Choroid plexus epithelial cell (primary cell): ENCODE measurements around the gene PRKD3.

Experiments used
- DNase-seq: peaks from one replicate; pipeline ENCODE4 v3.0.0-alpha.2; 2010; ENCODE audit warnings: low read depth
- H3K4me3 ChIP-seq: 2 replicates; pipeline ENCODE4 v1.5.1; 2011; ENCODE audit warnings: low read depth, mild to moderate bottlenecking, control low read depth, low read length, moderate library complexity
- CTCF ChIP-seq: conservative IDR thresholded peaks from 2 replicates; pipeline ENCODE4 v1.5.1; 2011; ENCODE audit warnings: low read depth, mild to moderate bottlenecking, control low read depth, inconsistent platforms, low read length, moderate library complexity

PRKD3 gene

GRCh38 chr2:37364351-37364750 lies 39.7 kb upstream of the PRKD3 start:
- TF ChIP-seq CTCF: no peak
- H3K4me3 ChIP-seq: no peak overlapping the region
- DNase-seq: no peak

DNA sequence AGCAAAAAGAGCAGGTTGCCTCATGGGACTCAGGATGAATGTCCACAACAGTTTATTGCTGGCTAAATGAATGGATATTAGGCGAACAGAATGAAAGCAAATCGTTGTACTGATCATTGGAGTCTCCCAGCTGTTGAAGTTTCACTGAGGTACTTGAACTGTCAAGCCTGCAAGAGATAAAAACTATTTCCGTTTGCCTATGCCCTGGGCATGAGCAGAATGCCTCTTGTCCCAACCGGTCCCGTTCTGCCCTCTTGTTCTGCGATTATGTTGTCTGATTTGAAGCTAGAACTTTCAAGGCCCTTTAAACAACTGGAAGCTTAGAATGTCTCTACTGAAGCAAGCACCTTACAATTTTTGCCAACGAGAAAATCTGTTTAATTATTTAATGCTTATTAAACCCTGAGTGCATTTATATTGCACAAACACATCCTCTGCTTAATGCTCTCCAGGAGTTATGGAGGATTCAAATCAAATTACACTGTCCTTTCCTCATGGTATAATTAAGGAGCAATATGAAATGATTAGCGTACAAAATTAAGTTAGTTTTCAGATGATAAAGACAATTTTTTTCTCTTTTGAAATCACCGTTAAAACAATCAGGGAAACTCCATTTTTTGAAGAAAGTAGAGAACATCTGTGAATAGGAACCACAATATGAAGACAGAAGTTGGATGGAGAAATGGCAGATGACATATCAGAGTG lies 37.5 kb upstream of the PRKD3 start:
- no peak for DNase-seq
- TF ChIP-seq CTCF: no peak
- no peak overlapping the region for H3K4me3 ChIP-seq

- no peak for DNase-seq
- H3K4me3 ChIP-seq: no peak overlapping the region
- no peak for TF ChIP-seq CTCF
These were observed 36.7 kb upstream of the PRKD3 start for GRCh38 chr2:37361216-37361815.

DNA sequence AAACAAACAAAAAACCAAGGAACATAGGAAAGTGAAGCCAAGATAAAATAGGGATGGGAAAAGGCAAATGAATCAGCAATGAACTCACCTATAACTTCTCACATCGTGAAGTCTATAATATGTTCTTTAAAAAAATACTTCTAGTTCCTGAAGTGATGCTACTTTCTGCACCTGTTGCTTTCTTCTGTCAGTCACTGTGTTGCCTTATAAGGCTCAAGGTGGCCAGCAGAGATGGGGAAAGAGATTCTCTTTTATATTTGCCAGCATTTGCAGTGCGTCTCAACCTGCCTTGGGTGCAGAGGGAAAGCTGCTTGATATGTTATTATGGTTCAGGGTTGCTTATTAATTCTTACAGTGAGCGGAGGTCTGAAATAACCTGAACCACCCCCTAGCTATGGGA lies 33.8 kb upstream of the PRKD3 start:
- TF ChIP-seq CTCF: no peak
- H3K4me3 ChIP-seq: no peak overlapping the region

GRCh38 chr2:37357530-37357929 lies 32.9 kb upstream of the PRKD3 start:
- no peak for TF ChIP-seq CTCF
- H3K4me3 ChIP-seq: no peak overlapping the region
- no peak for DNase-seq

More for the DNA sequence above, 33.8 kb upstream of the PRKD3 start:
- no peak for DNase-seq

DNA sequence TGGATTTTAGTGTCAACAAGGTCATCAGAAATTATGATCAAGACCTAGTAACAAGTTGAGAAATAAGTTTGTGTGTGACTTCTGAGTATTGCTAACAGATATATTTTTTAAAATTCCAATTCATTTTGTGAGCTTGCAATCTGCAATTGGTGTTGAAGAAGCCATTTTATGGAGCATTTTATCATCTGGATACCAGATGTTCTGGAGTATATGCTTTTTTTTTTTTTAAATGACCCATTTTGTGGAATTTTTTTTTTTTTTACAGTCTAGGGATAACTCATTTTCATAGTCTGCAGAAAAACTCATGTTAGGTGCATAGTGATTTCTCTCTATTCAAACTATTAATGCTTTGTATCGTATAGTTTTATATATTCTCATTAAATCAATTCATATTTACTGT lies 32.4 kb upstream of the PRKD3 start:
- DNase-seq: no peak
- no peak for TF ChIP-seq CTCF

GRCh38 chr2:37356299-37356698 lies 31.7 kb upstream of the PRKD3 start:
- DNase-seq: no peak
- TF ChIP-seq CTCF: no peak
- no peak overlapping the region for H3K4me3 ChIP-seq

More for the DNA sequence above, 32.4 kb upstream of the PRKD3 start:
- H3K4me3 ChIP-seq: no peak overlapping the region
